NCI-H2029 treated with DMSO at 0.1 percent for 48 hours (cell line): Measurements from ENCODE around the gene CUX1.
"Not testable (repeated sequence)": the region's sequence is repeated elsewhere in the genome, so short reads cannot be mapped to it uniquely, and the experiment has no call there.

ENCODE experiments used
- DNase-seq: peaks from one replicate; lab custom pipeline; 2025; lab: John Stamatoyannopoulos, UW

CUX1 gene

DNA sequence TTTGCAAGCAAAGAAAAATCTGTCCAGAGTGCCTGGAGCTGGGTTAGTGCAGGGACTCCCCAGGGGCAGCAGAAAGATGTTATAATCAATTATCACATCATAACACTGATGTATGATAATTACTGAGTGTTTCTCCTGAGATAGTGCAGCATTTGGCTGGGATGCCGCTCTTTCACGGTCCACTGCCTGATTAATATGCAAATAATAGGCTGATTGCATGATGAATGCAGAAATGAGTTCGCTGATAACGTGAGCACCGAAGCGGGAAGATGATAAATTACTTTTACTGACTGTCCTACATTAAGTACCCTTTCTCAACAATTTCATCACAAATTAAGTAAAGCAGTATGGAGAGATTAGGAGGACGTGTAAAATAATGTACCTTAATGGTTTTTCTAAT, 397.8 kb downstream of the CUX1 start:
- no peak for DNase-seq

DNA sequence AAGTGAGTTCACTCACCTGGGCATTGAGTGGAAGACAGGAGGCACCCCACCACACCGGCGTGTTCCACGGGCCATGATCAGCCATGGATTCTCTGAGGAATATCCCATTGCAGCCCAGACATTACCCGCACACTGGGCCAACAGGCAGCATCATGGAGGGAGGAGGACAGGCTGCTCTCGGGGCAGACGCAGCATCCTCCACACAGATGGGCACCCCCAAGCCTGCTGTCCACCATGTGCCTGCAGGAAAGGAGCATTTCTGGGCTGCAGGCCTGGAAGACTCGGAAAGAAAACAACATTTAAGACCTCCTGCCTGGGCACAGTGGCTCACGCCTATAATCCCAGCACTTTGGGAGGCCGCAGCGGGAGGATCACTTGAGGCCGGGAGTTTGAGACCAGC, 398.3 kb downstream of the CUX1 start:
- DNase-seq, result no peak

GRCh38 chr7:102216573-102217314, 399.3 kb downstream of the CUX1 start:
- no peak for DNase-seq

GRCh38 chr7:102220229-102220850, 402.9 kb downstream of the CUX1 start:
- DNase-seq, result no peak

GRCh38 chr7:102220960-102221800, 403.8 kb downstream of the CUX1 start:
- no peak for DNase-seq

DNA sequence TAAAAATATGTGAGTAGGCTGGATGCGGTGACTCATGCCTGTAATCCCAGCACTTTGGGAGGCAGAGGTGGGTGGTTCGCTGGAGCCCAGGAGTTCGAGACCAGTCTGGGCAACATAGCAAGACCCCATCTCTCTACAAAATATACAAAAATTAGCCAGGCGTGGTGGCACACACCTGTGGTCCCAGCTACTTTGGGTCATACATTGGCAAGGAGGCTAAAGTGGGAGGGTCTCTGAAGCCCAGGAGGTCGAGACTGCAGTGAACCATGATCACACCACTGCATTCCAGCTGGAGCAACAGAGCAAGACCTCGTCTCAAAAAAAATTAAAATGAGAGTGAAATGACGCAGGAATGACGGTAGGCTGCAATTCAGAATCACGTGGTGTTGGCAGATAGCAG, 404.5 kb downstream of the CUX1 start:
- no peak for DNase-seq

DNA sequence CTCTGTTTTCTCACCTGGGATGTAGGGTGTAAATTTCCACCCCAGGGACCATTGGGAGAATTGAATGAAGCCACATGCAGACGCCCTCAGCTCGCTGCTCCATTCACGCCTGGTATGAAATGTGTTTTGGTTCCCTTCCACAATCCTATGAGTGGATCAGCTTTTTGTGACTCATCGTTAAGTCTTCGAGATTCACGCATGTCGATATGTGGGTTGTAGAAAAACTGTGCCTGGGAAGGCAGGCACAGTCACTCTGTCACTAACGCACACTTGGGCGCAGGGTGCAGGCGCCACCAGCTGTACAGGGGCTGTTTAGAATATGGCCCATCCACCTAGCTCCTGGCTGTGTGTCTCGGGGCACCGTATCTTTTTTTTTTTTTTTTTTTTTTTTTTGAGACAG, 405.0 kb downstream of the CUX1 start:
- no peak for DNase-seq

DNA sequence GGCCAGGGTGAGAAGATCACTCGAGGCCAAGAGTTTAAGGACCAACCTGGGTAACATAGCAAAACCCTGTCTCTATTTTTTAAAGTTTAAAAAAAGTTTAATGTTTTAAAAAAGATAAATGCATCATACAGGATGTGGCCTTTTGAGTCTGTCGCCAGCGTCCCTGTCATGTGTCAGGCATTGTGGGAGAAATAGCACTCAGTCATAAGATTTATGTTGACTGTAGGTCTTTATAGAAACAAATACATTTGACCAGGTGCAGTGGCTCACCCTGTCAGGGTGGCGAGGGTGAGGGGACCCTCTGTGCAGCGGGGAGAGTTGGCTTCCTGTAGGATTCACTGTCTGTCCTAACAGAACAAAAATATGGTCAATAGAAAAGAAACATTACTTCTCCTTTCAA, 405.8 kb downstream of the CUX1 start:
- no peak for DNase-seq

DNA sequence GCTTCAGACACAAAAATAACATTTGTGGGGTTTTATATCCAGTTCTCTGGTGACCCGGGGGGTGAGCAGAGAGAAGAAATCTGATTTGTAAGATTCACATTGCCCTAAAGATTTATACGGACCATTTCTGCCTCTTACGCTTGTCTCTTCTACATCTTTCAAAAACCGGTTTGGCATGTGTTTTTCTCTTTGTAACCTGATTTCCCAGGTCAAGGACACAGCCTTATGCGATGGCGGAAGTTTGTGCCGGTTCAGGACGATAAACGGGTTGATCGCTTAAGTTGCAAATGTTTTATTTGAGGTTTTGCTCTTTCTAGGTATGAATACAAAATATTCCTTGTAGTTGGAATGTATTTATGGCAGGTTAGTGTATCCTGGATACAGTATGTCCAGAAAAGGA, 407.6 kb downstream of the CUX1 start:
- no peak for DNase-seq

DNA sequence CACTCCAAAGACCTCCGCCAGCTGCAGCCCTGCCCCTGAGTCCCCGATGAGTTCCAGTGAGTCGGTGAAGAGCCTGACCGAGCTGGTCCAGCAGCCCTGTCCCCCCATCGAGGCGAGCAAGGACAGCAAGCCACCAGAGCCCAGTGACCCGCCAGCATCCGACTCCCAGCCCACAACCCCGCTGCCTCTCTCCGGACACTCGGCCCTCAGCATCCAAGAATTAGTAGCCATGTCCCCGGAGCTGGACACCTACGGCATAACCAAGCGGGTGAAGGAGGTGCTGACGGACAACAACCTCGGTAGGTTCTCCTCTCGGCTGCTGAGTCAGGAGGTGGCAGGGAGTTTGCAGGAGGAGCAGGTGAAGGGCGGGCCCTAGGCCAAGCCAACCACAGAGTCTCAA, 409.9 kb downstream of the CUX1 start:
- no peak for DNase-seq

- no peak for DNase-seq
These were observed 411.5 kb downstream of the CUX1 start for GRCh38 chr7:102228935-102229334.

DNA sequence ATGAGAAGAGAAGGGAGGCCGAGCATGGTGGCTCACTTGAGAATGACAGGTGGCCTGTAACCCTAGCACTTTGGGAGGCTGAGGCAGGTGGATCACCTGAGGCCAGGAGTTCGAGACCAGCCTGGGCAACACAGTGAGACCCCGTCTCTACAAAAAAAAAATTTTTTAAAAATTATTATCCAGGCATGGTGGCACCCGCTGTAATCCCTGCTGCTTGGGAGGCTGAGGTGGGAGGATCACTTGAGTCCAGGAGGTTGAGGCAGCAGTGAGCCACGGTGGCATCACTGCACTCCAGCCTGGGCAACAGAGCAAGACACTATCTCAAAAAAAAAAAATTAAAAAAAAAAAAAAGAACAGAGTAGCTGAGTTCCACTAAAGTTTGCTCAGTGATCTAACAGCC, 412.7 kb downstream of the CUX1 start:
- DNase-seq, result not testable (repeated sequence)

- no peak for DNase-seq
These were observed 413.2 kb downstream of the CUX1 start for GRCh38 chr7:102230593-102230992.

DNA sequence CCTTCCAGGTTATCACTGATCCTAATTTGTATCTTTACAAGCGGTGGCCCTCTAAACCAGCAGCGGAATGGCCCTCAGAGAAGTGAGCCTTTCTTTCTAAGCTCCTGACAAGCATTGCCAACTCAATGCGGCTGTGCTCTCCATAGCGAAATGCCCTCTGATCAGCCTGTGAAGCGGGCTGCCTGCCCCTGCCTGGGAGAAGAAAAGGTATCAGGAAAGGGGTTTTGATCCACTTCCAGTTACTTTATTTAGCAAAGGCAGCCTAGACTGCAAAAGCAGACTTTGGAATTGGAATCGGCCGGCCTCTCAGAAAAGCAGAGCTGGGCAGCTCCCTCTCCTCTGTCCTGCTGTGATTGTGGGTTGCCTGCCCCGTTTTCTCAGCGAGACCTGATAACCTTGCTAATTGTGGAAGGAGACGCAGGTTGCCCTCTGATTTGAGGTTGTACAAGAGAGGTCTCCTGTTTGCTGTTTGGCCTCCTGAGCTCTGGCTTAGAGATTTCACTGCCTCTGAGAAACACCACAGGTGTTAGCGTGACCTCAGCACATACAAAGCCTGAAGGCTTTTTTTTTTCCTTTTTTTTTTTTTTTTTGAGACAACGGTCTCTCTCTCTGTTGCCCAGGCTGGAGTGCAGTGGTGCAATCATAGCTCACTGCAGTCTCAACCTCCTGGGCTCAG, 415.3 kb downstream of the CUX1 start:
- DNase-seq, result no peak

DNA sequence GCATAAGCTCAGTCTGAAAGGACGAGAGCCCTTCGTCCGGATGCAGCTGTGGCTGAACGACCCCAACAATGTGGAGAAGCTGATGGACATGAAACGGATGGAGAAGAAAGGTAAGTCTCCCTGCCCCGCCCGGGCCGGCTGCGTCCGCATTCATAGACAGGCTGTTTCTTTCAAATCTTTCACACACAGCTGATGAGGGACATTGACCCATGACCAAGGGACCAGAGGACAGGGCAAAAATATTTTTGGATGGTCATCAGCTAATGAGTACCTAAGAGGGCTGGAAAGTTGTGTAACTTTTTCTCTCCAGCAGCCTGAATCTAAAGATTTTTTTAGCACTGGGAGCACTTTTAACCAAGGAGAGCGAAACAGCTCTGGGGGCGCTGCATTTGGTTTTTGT, 416.7 kb downstream of the CUX1 start:
- no peak for DNase-seq

DNA sequence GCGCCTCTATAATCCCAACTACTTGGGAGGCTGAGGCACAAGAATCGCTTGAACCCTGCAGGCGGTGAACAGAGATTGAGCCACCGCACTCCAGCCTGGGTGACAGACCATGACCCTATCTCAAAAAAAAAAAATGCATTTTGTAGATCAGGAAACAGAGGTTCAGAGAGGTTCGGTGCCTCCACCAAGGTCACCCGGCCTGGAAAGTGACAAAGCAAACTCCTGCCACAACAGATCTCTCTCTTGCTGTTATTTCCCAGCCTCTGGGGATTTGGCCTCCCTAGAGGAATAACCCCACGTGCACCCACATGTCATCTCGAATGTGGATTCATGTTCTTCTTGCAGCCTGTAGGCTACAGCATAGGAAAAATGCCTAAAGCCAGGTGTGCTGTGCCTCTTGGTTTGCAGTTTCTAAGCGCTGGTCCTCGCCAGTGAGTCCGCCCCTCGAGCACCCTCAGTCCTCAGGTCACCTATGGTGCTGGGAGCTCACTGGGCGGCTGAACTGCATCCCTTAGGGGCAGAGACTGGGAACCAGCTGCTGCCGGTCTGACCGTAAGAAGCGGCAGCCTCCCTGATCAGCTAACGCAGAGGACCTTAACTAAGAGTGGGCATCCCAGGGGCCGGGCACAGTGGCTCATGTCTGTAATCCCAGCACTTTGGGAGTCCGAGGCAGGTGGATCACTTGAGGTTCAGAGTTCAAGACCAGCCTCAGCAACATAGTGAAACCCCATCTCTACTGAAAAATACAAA, 417.6 kb downstream of the CUX1 start:
- DNase-seq, result no peak

DNA sequence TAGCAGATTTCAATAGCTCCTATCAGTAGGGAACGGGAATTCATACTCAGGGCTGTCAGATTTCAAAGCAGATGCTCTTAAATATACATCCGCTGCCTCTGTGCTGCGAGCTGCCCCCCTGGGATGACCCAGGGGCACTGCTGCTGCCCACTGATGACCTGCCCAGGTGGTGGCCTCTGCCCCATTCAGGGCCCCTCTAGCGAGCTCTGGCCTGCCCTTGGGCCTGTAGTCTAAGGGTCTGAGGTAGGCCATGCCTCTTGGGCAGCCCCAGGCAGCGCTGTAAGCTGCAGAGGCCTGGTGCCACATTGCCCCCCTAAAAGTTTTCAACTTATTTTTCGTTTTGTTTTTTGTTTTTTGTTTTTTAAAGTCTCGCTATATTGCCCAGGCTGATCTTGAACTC, 418.7 kb downstream of the CUX1 start:
- DNase-seq, result no peak

GRCh38 chr7:102236592-102237287, 419.3 kb downstream of the CUX1 start:
- DNase-seq, result peak; percentile 47

DNA sequence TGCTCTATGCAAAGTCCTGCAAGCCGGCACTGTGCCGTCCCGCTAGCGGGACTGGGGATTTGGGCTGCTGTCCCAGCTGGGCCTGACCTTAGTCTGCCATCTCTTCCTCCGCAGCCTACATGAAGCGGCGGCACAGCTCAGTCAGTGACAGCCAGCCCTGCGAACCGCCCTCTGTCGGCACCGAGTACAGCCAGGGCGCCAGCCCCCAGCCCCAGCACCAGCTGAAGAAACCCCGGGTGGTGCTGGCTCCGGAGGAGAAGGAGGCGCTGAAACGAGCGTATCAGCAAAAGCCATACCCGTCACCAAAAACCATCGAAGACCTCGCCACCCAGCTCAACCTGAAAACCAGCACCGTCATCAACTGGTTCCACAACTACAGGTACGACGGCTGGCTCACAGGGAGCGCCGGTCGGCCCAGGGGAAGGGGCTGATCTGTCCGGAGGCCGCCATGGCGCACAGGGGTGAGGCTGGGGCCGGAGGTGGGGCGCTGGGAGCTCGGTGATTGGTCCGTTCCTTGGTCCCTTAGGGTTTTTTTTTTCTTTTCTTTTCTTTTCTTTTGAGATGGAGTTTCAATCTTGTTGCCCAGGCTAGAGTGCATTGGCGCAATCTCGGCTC, 421.9 kb downstream of the CUX1 start:
- DNase-seq, result no peak

- no peak for DNase-seq
These were observed 424.0 kb downstream of the CUX1 start for GRCh38 chr7:102241431-102241830.

GRCh38 chr7:102244601-102245000, 427.2 kb downstream of the CUX1 start:
- no peak for DNase-seq
